ENCODE data around the gene C1QTNF12.

The C1QTNF12 gene

DNA sequence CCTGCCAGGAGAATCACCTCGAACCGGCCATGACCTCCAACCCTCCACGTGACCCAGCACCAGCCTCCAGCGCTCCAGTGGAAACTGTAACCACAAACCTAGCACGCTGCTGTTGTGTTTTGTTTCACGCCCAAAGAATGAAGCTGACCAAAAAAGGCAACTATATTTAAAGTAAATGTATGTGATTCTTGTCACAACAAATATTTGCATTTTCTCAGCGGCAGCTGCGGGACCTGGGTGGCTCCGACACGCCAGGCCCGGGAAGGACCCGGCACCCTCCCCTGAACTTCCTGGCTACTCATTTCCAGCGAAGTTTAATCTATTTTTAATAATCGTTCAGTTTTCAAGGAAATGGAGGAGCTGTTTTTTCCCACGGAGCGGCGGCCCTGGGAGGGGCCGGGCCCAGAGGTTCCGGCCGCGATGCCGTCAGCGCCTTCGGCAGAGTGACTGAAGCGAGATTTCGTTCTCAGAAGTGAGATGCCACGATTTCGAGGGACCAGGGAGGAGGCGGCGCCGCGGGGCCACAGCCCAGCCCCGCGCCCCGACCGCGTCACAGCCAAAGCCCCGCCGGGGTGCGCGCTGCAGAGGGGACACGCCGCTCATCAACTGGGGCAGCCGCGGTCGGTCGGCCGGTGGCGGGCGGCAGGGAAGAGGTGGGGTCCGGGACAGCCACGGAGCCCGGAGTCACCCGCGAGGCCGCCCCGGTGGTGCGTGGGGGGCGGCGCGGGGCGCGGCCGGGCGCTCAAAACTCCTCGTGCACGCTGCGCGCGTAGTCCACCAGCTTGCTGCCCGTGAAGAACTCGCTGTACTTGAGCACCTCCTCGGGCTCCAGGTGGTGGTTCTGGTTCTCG is 29.5 kb downstream of the C1QTNF12 start:
- Mint-ChIP-seq H3K4me3 (peak overlapping the region in 1 of 2 donors; percentile 50), H3K27me3 (no peaks in the 10 kb centered on the region), H3K9me3 (no peaks in the 10 kb centered on the region), H3K4me1 (peaks cover 40 to 74% of the 10 kb centered on the region in 2 donors), H3K27ac (peak overlapping the region; percentile 87), H3K36me3 (peaks cover 38 to 54% of the 10 kb centered on the region in 2 donors)
- ATAC-seq (replicated peaks) (no peak), DNase-seq (no peak)

GRCh38 chr1:1215881-1216605 is 30.5 kb downstream of the C1QTNF12 start:
- ATAC-seq (replicated peaks) (no peak), DNase-seq (no peak)
- no peaks in the 10 kb centered on the region for H3K27me3 Mint-ChIP-seq
- H3K36me3 Mint-ChIP-seq: peaks cover 34 to 50% of the 10 kb centered on the region in 2 donors
- H3K4me1 Mint-ChIP-seq: peaks cover 42 to 79% of the 10 kb centered on the region in 2 donors
- H3K9me3 Mint-ChIP-seq: no peaks in the 10 kb centered on the region
- peak overlapping the region in 1 of 2 donors; percentile 11 for H3K4me3 Mint-ChIP-seq
- H3K27ac Mint-ChIP-seq: peak overlapping the region; percentile 51

DNA sequence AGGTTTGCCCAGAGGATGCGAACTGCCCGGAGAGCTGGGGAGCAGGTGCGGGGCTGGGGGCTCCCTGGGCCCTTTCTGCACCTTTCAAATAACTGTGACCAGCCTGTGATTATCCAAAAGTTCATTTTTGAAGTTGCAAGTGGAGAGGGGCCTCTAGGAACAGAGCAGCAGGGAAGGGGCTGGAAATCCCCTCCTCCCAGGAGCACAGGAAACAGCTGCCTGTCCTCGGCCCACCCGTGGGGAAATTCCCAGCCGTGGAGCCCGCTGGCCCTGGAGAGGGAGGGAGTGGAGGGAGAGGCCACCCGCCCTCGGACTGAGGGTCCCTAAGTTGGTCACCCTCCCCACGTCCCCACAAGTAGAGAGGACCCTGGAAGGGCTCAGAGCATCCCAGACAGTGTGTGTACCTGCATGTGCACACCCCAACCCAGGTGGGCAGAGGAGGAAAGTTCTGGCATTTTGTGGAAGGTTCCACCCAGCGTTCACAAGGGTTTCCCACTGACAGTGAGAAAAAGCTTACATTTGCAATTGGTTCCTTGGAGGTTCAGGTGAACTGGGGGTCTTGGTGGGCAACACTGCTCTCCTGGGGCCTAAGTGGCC is 31.3 kb downstream of the C1QTNF12 start:
- ATAC-seq (replicated peaks) (peak in 1 of 2 donors; percentile 2), DNase-seq (no peak)
- Mint-ChIP-seq H3K4me3 (peak overlapping the region in 1 of 2 donors; percentile 5), H3K9me3 (no peaks in the 10 kb centered on the region), H3K36me3 (peaks cover 29 to 47% of the 10 kb centered on the region in 2 donors), H3K27me3 (no peaks in the 10 kb centered on the region), H3K27ac (peak overlapping the region; percentile 57), H3K4me1 (peaks cover 45 to 88% of the 10 kb centered on the region in 2 donors)

DNA sequence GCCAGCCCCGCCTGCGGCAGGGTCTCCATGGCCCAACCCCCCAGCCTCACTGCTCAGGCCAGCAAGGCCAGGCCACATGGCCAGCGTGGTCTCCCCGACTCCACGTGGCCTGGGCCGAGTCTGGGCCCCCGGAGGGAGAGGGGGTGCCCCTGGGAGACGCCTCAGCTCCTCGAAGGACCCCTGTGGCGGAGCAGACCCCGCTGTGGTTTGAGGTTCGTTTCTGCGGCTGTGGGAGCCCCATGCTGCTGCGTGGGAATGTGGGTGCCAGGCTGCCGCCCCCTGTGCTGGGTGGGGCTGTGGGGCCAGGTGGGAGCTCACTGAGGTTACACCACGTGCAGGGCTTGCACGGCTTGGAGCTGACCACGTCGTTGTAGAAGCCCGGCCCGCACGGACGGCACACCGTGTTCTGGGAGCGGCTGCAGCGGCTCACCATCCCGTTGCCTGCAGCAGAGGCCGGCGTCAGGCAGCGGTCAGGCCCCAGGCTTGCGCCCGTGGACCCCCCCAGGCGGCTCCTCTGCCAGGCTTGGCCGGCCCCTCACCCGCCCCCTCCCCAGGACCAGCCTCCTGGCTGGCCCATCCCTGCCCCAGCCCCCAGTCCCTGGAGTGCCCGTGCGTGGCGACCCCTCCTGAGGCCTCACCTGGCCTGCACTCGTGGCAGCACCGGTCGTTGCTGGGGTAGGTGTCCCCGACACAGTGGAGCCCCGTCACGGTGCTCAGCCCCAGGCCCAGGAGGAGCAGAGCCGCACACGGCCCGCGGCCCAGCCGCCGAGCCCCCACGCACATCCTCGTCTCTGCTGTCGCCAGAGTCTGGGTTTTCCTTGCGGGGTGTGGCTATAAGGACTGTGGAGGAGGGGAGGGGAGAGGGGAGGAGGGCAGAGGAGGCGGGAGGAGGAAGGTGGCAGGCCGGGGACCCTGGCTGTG is 32.9 kb downstream of the C1QTNF12 start, which contains the start of gene TNFRSF4:
TSS of gene TNFRSF4 (minus strand) at position 809 of the 921 bp plus-strand sequence. CDS start at position 783, 26 bp downstream.
- peak within 1 kb of the TSS; percentile 85 for H3K27ac Mint-ChIP-seq

GRCh38 chr1:1212780-1213344 is 33.7 kb downstream of the C1QTNF12 start:
- H3K36me3 Mint-ChIP-seq: peaks cover 13 to 38% of the 10 kb centered on the region in 2 donors
- ATAC-seq (replicated peaks) (peak; percentile 21 to 28), DNase-seq (no peak)
- H3K4me3 Mint-ChIP-seq: peak overlapping the region; percentile 65 to 70
- H3K9me3 Mint-ChIP-seq: no peaks in the 10 kb centered on the region
- peak overlapping the region; percentile 59 for H3K27ac Mint-ChIP-seq
- H3K4me1 Mint-ChIP-seq: peaks cover 40 to 89% of the 10 kb centered on the region in 2 donors
- no peaks in the 10 kb centered on the region for H3K27me3 Mint-ChIP-seq

More for the DNA sequence above, 32.9 kb downstream of the C1QTNF12 start, which contains the start of gene TNFRSF4:
- Mint-ChIP-seq H3K36me3 (peaks cover 18 to 43% of the 10 kb centered on the region in 2 donors), H3K4me1 (peaks cover 39 to 89% of the 10 kb centered on the region in 2 donors), H3K27me3 (no peaks in the 10 kb centered on the region), H3K4me3 (peak within 1 kb of the TSS; percentile 65 to 70), H3K9me3 (no peaks in the 10 kb centered on the region)
- ATAC-seq (replicated peaks) (peak; percentile 17 to 22), DNase-seq (no peak)

- Mint-ChIP-seq H3K4me1 (peaks cover 40 to 93% of the 10 kb centered on the region in 2 donors), H3K27ac (peak overlapping the region; percentile 20), H3K4me3 (peak overlapping the region; percentile 65 to 69), H3K9me3 (no peaks in the 10 kb centered on the region), H3K27me3 (no peaks in the 10 kb centered on the region), H3K36me3 (peaks cover 9 to 30% of the 10 kb centered on the region in 2 donors)
- DNase-seq: no peak
- no peak for ATAC-seq (replicated peaks)
Measured at GRCh38 chr1:1211541-1212441, 34.7 kb downstream of the C1QTNF12 start.

- no peak for DNase-seq
- no peaks in the 10 kb centered on the region for H3K27me3 Mint-ChIP-seq
- peak overlapping the region; percentile 3 to 41 for H3K4me3 Mint-ChIP-seq
- no peak overlapping the region for H3K27ac Mint-ChIP-seq
- H3K9me3 Mint-ChIP-seq: no peaks in the 10 kb centered on the region
- peaks cover 4 to 26% of the 10 kb centered on the region in 2 donors for H3K36me3 Mint-ChIP-seq
- ATAC-seq (replicated peaks): no peak
- H3K4me1 Mint-ChIP-seq: peaks cover 37 to 90% of the 10 kb centered on the region in 2 donors
Measured at GRCh38 chr1:1210726-1211540, 35.6 kb downstream of the C1QTNF12 start.

- H3K4me3 Mint-ChIP-seq: peak overlapping the region; percentile 75 to 83
- peak; percentile 59 for DNase-seq
- H3K27me3 Mint-ChIP-seq: no peaks in the 10 kb centered on the region
- peaks cover 5 to 22% of the 10 kb centered on the region in 2 donors for H3K36me3 Mint-ChIP-seq
- peaks cover 36 to 89% of the 10 kb centered on the region in 2 donors for H3K4me1 Mint-ChIP-seq
- peak overlapping the region; percentile 75 for H3K27ac Mint-ChIP-seq
- ATAC-seq (replicated peaks): peak; percentile 32 to 41
- no peaks in the 10 kb centered on the region for H3K9me3 Mint-ChIP-seq
Measured at GRCh38 chr1:1208713-1209433, 37.6 kb downstream of the C1QTNF12 start.

DNA sequence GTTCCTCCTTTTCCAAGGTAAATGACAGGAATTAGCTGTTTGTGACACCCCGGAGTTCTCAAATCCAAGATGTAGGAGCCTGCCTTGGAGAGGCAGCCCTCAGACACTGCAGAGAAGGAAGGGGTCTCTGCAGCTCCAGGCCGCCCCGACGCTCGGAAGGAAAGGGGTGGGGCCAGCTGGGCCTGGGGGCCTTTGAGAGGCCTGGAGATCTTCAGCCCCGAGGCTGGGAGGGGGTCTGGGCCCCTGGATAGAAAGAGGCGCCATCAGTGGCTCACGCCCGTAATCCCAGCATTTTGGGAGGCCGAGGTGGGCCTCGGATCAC is 39.0 kb downstream of the C1QTNF12 start:
- DNase-seq: no peak
- no peak for ATAC-seq (replicated peaks)
- Mint-ChIP-seq H3K27me3 (no peaks in the 10 kb centered on the region), H3K27ac (peak overlapping the region; percentile 74), H3K4me3 (peak overlapping the region; percentile 44 to 50), H3K9me3 (no peaks in the 10 kb centered on the region), H3K4me1 (peaks cover 40 to 87% of the 10 kb centered on the region in 2 donors), H3K36me3 (peaks cover 9 to 28% of the 10 kb centered on the region in 2 donors)

DNA sequence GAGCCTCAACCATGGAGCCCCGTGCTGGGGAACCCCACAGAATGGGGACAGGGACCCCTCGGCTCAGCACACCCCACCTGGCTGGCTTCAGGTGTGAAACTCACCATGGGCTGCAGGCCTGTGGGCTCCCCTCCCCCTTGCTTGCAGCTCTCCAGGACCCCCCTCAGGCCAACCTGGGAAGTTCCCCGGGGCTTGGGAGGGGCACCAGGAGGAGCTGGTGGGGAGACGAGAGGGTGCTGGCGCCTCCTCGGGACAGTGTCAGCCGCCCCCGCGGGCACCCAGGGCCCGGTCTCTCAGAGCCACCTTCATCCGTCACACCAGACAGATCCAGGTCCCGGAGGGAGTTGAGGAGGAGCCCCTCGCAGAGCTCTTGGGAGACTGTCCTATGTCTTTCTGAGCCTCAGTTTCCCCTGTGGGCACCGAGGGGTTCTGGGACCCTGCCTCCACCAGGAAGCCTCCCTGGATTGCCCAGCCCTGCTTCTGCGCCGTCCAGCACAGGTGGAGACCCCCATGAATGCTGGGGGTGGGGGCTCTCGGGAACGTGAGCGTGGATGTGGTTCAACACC is 39.5 kb downstream of the C1QTNF12 start:
- peak overlapping the region; percentile 87 to 89 for H3K4me3 Mint-ChIP-seq
- no peaks in the 10 kb centered on the region for H3K27me3 Mint-ChIP-seq
- H3K27ac Mint-ChIP-seq: peak overlapping the region; percentile 90
- peaks cover 9 to 28% of the 10 kb centered on the region in 2 donors for H3K36me3 Mint-ChIP-seq
- H3K4me1 Mint-ChIP-seq: peaks cover 38 to 83% of the 10 kb centered on the region in 2 donors
- DNase-seq (no peak), ATAC-seq (replicated peaks) (peak; percentile 2)
- no peaks in the 10 kb centered on the region for H3K9me3 Mint-ChIP-seq

GRCh38 chr1:1206376-1206965 is 40.1 kb downstream of the C1QTNF12 start, which contains the start of gene TNFRSF18:
TNFRSF18 (minus strand) TSS chr1:1206592; CDS start chr1:1206571, 21 bp downstream.
- Mint-ChIP-seq H3K27me3 (no peaks in the 10 kb centered on the region), H3K27ac (peak within 1 kb of the TSS; percentile 90)

More at GRCh38 chr1:1206376-1206965, 40.1 kb downstream of the C1QTNF12 start, which contains the start of gene TNFRSF18:
- DNase-seq: peak; percentile 67
- peak; percentile 42 to 44 for ATAC-seq (replicated peaks)
- peak within 1 kb of the TSS; percentile 87 to 89 for H3K4me3 Mint-ChIP-seq
- H3K36me3 Mint-ChIP-seq: peaks cover 9 to 28% of the 10 kb centered on the region in 2 donors
- peaks cover 38 to 81% of the 10 kb centered on the region in 2 donors for H3K4me1 Mint-ChIP-seq
- no peaks in the 10 kb centered on the region for H3K9me3 Mint-ChIP-seq
